Peyer's patch (tissue), 4 donors: ENCODE results near the gene ATP1A2.

Experiments used
- POLR2A ChIP-seq, 2 donors: fragments of 450-650 bp; IDR thresholded peaks; one replicate each; pipeline ENCODE4 v1.5.1; 2017; ENCODE audit warnings: antibody characterized with exemption in 2 of 2, mild to moderate bottlenecking in 2 of 2, moderate library complexity in 2 of 2
- TF ChIP-seq, protein P1 (sequence below), 6 experiments: fragments of 450-650 bp in 4 of 6; fragments of 200-600 bp in 2 of 6; sonication (generic) in 1 of 6; IDR thresholded peaks; one replicate each; pipeline ENCODE4 v1.5.1; 2017 to 2019; ENCODE audit warnings: antibody characterized with exemption in 6 of 6, mild to moderate bottlenecking in 3 of 6, moderate library complexity in 1 of 6

- TF ChIP-seq, protein P1, sequence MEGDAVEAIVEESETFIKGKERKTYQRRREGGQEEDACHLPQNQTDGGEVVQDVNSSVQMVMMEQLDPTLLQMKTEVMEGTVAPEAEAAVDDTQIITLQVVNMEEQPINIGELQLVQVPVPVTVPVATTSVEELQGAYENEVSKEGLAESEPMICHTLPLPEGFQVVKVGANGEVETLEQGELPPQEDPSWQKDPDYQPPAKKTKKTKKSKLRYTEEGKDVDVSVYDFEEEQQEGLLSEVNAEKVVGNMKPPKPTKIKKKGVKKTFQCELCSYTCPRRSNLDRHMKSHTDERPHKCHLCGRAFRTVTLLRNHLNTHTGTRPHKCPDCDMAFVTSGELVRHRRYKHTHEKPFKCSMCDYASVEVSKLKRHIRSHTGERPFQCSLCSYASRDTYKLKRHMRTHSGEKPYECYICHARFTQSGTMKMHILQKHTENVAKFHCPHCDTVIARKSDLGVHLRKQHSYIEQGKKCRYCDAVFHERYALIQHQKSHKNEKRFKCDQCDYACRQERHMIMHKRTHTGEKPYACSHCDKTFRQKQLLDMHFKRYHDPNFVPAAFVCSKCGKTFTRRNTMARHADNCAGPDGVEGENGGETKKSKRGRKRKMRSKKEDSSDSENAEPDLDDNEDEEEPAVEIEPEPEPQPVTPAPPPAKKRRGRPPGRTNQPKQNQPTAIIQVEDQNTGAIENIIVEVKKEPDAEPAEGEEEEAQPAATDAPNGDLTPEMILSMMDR (IDR thresholded peaks at IDR 0.05): no peak
- TF ChIP-seq POLR2A (IDR thresholded peaks at IDR 0.05): no peak
These were observed 48.5 kb upstream of the ATP1A2 start for GRCh38 chr1:160066829-160067745.
